WTC11 (cell line): ENCODE results near the gene SELENON. TPM values are rescaled to one million over a fixed set of nuclear protein-coding genes. Genes with fewer than 3 reads are reported as not detected.

ENCODE experiments used
- ATAC-seq: fragments of 200-7000 bp; cut with Tn5 transposase; 2 replicates; pipeline ENCODE4 v1.10.0; 2021; ENCODE audit warnings: mild to moderate bottlenecking, moderate library complexity
- CTCF ChIA-PET: fragments of 300-600 bp; sonication (Branson Sonifier 250); formaldehyde crosslinking; loops from one replicate; lab custom pipeline; 2021; ENCODE audit warnings: antibody characterized with exemption; lab: Charles Lee
- POLR2A ChIA-PET: fragments of 350-600 bp; sonication (Branson Sonifier 250); formaldehyde crosslinking; loops from one replicate; lab custom pipeline; 2021; ENCODE audit warnings: antibody characterized with exemption; lab: Charles Lee
- DNase-seq: peaks from one replicate; pipeline ENCODE4 v3.0.0; 2021; ENCODE audit warnings: low spot score
- H3K27ac Mint-ChIP-seq: 2 replicates; pipeline ENCODE4 v1.8.0; 2021; ENCODE audit warnings: mixed read lengths
- H3K27me3 Mint-ChIP-seq: 2 replicates; pipeline ENCODE4 v1.8.0; 2021; ENCODE audit warnings: low read depth, mild to moderate bottlenecking, moderate library complexity, mixed read lengths
- H3K36me3 Mint-ChIP-seq: 2 replicates; pipeline ENCODE4 v1.8.0; 2021; ENCODE audit warnings: mixed read lengths
- H3K4me1 Mint-ChIP-seq: 2 replicates; pipeline ENCODE4 v1.8.0; 2022; ENCODE audit warnings: mixed read lengths
- H3K4me3 Mint-ChIP-seq: 2 replicates; pipeline ENCODE4 v1.8.0; 2021; ENCODE audit warnings: mild to moderate bottlenecking, moderate library complexity, mixed read lengths
- H3K9me3 Mint-ChIP-seq: 2 replicates; pipeline ENCODE4 v1.8.0; 2021; ENCODE audit warnings: mixed read lengths
- ATF6 ChIP-seq: sonication (generic); formaldehyde crosslinking; IDR thresholded peaks from 2 replicates; pipeline ENCODE4 v1.8.1; 2023; ENCODE audit warnings: mild to moderate bottlenecking, missing genetic modification reagents
- CBFB ChIP-seq: sonication (generic); formaldehyde crosslinking; IDR thresholded peaks from 2 replicates; pipeline ENCODE4 v1.8.1; 2022; ENCODE audit warnings: mild to moderate bottlenecking, low read depth, missing genetic modification reagents
- CREB1 ChIP-seq: sonication (generic); formaldehyde crosslinking; IDR thresholded peaks from 2 replicates; pipeline ENCODE4 v1.8.0; 2023; ENCODE audit warnings: mild to moderate bottlenecking, missing genetic modification reagents
- E2F1 ChIP-seq: sonication (generic); formaldehyde crosslinking; IDR thresholded peaks from 2 replicates; pipeline ENCODE4 v1.8.0; 2022; ENCODE audit warnings: mild to moderate bottlenecking, missing genetic modification reagents
- ELF4 ChIP-seq: sonication (generic); formaldehyde crosslinking; IDR thresholded peaks from 2 replicates; pipeline ENCODE4 v1.8.1; 2022; ENCODE audit warnings: low read depth, mild to moderate bottlenecking, moderate library complexity, missing genetic modification reagents
- FOXP4 ChIP-seq: sonication (generic); formaldehyde crosslinking; IDR thresholded peaks from 2 replicates; pipeline ENCODE4 v1.8.0; 2022; ENCODE audit warnings: mild to moderate bottlenecking, missing genetic modification reagents
- GABPB1 ChIP-seq: sonication (generic); formaldehyde crosslinking; IDR thresholded peaks from 2 replicates; pipeline ENCODE4 v1.8.1; 2023; ENCODE audit warnings: mild to moderate bottlenecking, missing genetic modification reagents
- IRF1 ChIP-seq: sonication (generic); formaldehyde crosslinking; IDR thresholded peaks from 2 replicates; pipeline ENCODE4 v1.8.0; 2023; ENCODE audit warnings: missing genetic modification reagents
- KAT7 ChIP-seq: sonication (generic); formaldehyde crosslinking; IDR thresholded peaks from 2 replicates; pipeline ENCODE4 v1.8.1; 2023; ENCODE audit warnings: missing genetic modification reagents, mild to moderate bottlenecking, borderline replicate concordance
- MLX ChIP-seq: sonication (generic); formaldehyde crosslinking; IDR thresholded peaks from 2 replicates; pipeline ENCODE4 v1.8.1; 2023; ENCODE audit warnings: mild to moderate bottlenecking, missing genetic modification reagents, moderate library complexity
- MYBL2 ChIP-seq: sonication (generic); formaldehyde crosslinking; IDR thresholded peaks from 2 replicates; pipeline ENCODE4 v1.8.1; 2023; ENCODE audit warnings: mild to moderate bottlenecking, moderate library complexity, missing genetic modification reagents
- PRDM15 ChIP-seq: sonication (generic); formaldehyde crosslinking; IDR thresholded peaks from 2 replicates; pipeline ENCODE4 v1.8.0; 2022; ENCODE audit warnings: missing genetic modification reagents
- STAT6 ChIP-seq: sonication (generic); formaldehyde crosslinking; conservative IDR thresholded peaks from 2 replicates; pipeline ENCODE4 v1.8.1; 2023; ENCODE audit warnings: mild to moderate bottlenecking, low read depth, missing genetic modification reagents, moderate library complexity
- ZSCAN18 ChIP-seq: fragments of 250-450 bp; sonication (Bioruptor Pico); IDR thresholded peaks from 2 replicates; pipeline ENCODE4 v2.1.2; 2022; ENCODE audit warnings: mild to moderate bottlenecking, moderate library complexity
- total RNA-seq: library from RNA; stranded (reverse); gene quantifications from 3 replicates; pipeline ENCODE4 v1.2.3, GENCODE V29; 2021

SELENON gene
- total RNA-seq, 1 experiment from 2014 or later: 80.2 TPM

GRCh38 chr1:25794325-25794724 lies 5.7 kb upstream of the SELENON start (continued):
- TF ChIP-seq STAT6 (CRISPR knock-in tag) (no peak), E2F1 (CRISPR knock-in tag) (no peak), CBFB (CRISPR knock-in tag) (no peak)

- peaks cover 23% of the 10 kb centered on the region for H3K4me1 Mint-ChIP-seq
- peaks cover 4% of the 10 kb centered on the region for H3K27me3 Mint-ChIP-seq
- H3K9me3 Mint-ChIP-seq: no peaks in the 10 kb centered on the region
- H3K27ac Mint-ChIP-seq: no peak overlapping the region
- ChIA-PET POLR2A (no interaction called here), CTCF (interaction anchor here (0.6 to 2.1 kb wide), 3 partner anchors 22 to 188 kb away, joined by 3 to 14 read pairs (median 5); no protein-coding TSS in a partner anchor)
- no peak overlapping the region for H3K4me3 Mint-ChIP-seq
- H3K36me3 Mint-ChIP-seq: no peaks in the 10 kb centered on the region
- ATAC-seq: no peak
- no peak for DNase-seq
- TF ChIP-seq CREB1 (CRISPR knock-in tag): no peak
- no peak for TF ChIP-seq KAT7 (CRISPR knock-in tag)
- TF ChIP-seq MLX (CRISPR knock-in tag): no peak
- no peak for TF ChIP-seq ELF4 (CRISPR knock-in tag)
- no peak for TF ChIP-seq PRDM15 (CRISPR knock-in tag)
- TF ChIP-seq FOXP4 (CRISPR knock-in tag): no peak
- TF ChIP-seq ATF6 (CRISPR knock-in tag): no peak
- TF ChIP-seq ZSCAN18 (CRISPR knock-in tag): no peak
- TF ChIP-seq MYBL2 (CRISPR knock-in tag): no peak
- TF ChIP-seq E2F1 (CRISPR knock-in tag): no peak
- TF ChIP-seq GABPB1 (CRISPR knock-in tag): no peak
- TF ChIP-seq IRF1: no peak
Measured at GRCh38 chr1:25795211-25795610, 4.8 kb upstream of the SELENON start.
